Measurements from ENCODE around the gene KRT86.

DNA sequence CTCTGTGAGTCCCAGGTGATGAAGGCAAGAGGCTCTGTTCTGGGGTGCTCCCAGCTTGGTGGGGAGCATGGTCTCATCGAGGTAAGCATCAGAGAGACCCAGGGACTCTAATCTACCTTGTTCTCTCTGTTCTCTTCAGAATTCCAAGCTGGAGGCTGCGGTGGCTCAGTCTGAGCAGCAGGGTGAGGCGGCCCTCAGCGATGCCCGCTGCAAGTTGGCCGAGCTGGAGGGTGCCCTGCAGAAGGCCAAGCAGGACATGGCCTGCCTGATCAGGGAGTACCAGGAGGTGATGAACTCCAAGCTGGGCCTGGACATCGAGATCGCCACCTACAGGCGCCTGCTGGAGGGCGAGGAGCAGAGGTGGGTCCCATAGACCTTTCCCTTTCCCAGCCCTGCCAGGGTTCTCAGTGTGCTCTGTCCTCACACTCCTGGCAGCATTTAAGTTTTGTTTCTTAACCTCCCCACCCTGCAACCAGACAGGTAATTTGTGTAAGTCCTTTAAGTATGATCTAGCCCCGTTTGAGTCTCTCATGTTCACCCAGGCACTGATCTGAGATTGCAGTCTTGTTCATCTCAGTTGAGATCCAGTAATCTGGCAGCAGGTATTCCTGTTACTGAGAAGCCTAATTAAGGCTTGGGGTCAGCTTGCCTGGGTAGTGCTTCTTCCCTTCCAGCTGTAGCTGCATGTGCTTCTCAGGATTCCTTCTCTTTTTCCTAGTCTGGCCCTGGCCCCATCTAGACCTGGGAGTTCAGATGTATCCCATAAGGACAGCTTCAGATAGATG is 31.7 kb downstream of the KRT86 start:
- TF ChIP-seq CTCF (tag by site-specific recombination; IDR thresholded peaks at IDR 0.05) (no peak), ZFP37 (tag by site-specific recombination; IDR thresholded peaks at IDR 0.05) (no peak), ATF2 (tag by site-specific recombination; IDR thresholded peaks at IDR 0.05; ENCODE audit: low read depth) (no peak), PRDM2 (tag by site-specific recombination; IDR thresholded peaks at IDR 0.05; ENCODE audit: borderline replicate concordance) (no peak), ZNF366 (tag by site-specific recombination; conservative IDR thresholded peaks at IDR 0.05) (no peak), ZBTB8A (tag by site-specific recombination; IDR thresholded peaks at IDR 0.05) (no peak)
- TF ChIP-seq, protein P1, sequence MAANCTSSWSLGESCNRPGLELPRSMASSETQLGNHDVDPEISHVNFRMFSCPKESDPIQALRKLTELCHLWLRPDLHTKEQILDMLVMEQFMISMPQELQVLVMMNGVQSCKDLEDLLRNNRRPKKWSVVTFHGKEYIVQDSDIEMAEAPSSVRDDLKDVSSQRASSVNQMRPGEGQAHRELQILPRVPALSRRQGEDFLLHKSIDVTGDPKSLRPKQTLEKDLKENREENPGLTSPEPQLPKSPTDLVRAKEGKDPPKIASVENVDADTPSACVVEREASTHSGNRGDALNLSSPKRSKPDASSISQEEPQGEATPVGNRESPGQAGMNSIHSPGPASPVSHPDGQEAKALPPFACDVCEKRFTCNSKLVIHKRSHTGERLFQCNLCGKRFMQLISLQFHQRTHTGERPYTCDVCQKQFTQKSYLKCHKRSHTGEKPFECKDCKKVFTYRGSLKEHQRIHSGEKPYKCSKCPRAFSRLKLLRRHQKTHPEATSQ (tag by site-specific recombination; IDR thresholded peaks at IDR 0.05) = no peak
- TF ChIP-seq, protein P2, sequence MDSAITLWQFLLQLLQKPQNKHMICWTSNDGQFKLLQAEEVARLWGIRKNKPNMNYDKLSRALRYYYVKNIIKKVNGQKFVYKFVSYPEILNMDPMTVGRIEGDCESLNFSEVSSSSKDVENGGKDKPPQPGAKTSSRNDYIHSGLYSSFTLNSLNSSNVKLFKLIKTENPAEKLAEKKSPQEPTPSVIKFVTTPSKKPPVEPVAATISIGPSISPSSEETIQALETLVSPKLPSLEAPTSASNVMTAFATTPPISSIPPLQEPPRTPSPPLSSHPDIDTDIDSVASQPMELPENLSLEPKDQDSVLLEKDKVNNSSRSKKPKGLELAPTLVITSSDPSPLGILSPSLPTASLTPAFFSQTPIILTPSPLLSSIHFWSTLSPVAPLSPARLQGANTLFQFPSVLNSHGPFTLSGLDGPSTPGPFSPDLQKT (IDR thresholded peaks at IDR 0.05; ENCODE audit: borderline replicate concordance, low read depth, low read length) = no peak
